ENCODE data around the gene WBP2NL. TPM values are rescaled to one million over a fixed set of nuclear protein-coding genes. Genes with fewer than 3 reads are reported as not detected.

Gene WBP2NL
- total and polyA plus RNA-seq, 10 donors, result 1.2 to 5.0 (median 1.8) TPM

DNA sequence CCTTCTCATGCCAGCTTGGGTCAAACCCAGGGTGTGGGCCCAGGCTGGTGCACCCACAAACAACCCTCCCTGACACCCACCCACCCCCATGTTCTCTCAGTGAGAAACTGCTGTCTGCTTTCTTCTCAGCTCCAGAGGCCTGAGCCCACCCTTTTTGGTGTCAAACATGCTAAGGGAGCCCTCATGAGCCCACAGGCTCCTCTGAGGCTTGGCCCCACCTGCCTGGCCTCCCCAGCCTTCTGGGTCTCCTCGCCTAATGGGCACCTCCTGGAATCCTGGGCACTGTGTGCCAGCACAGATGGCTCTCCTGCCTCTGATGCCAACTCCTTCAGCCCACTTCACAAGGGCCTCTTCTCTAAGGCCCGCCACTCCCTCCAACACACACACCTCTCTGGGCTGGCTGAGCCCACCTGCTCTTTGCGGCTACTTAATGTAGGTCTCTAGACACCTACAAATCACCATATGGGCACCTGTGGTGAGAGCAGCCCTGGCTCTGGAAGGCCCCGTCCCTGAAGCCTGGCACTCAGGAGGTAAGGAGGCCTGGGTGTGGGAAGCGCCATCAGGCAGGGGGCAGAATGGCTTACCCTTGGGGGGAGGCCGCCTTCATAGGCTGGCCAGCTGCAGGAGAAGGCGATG is 67.7 kb downstream of the WBP2NL start:
- TF ChIP-seq POLR2AphosphoS5 (IDR thresholded peaks at IDR 0.05), result no peak
- TF ChIP-seq, protein P1, sequence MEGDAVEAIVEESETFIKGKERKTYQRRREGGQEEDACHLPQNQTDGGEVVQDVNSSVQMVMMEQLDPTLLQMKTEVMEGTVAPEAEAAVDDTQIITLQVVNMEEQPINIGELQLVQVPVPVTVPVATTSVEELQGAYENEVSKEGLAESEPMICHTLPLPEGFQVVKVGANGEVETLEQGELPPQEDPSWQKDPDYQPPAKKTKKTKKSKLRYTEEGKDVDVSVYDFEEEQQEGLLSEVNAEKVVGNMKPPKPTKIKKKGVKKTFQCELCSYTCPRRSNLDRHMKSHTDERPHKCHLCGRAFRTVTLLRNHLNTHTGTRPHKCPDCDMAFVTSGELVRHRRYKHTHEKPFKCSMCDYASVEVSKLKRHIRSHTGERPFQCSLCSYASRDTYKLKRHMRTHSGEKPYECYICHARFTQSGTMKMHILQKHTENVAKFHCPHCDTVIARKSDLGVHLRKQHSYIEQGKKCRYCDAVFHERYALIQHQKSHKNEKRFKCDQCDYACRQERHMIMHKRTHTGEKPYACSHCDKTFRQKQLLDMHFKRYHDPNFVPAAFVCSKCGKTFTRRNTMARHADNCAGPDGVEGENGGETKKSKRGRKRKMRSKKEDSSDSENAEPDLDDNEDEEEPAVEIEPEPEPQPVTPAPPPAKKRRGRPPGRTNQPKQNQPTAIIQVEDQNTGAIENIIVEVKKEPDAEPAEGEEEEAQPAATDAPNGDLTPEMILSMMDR (IDR thresholded peaks at IDR 0.05 in 8 of 11, conservative IDR thresholded peaks at IDR 0.05 in 3 of 11), result no peak
- TF ChIP-seq POLR2A (IDR thresholded peaks at IDR 0.05), result no peak
- Histone ChIP-seq H3K27me3 (replicated peaks in 1 of 7) (no peaks in the 10 kb centered on the region), H3K4me1 (peaks cover 10 to 31% (median 18%) of the 10 kb centered on the region in 6 donors), H3K9me3 (no peaks in the 10 kb centered on the region), H3K27ac (no peak overlapping the region), H3K4me3 (no peak overlapping the region), H3K36me3 (peaks cover 0 to 73% (median 52%) of the 10 kb centered on the region in 6 donors)
- WGBS, 5 donors, result 94 to 99% (median 96%) methylated on average over 7 of the region's 7 CpGs
- intact Hi-C loops (cut with DNase I; ENCODE audit: low total_unique reads), result no loop called here
- peak; percentile 63 for DNase-seq

DNA sequence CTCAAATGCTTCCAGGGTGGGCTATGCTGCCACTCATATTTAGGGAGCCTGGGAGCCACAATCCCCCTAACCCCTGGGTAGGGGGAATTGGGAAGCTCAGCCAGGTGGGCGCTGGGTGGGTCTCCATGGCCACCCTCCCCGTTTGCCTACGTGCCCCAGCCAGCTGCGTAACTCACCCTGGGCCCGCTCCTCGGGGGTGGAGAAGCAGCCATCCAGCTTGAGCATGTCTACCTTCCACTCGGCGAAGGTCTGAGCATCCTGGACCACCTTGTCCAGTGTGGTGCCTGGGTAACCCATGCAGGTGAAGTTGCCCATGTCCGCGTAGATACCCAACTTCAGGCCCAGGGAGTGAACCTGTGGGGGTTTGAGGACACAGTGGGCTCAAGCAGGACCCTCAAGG is 68.3 kb downstream of the WBP2NL start:
- no peaks in the 10 kb centered on the region for H3K27me3 ChIP-seq (replicated peaks in 1 of 7)
- DNase-seq, result peak; percentile 66
- no peaks in the 10 kb centered on the region for H3K9me3 ChIP-seq
- H3K36me3 ChIP-seq, result peaks cover 0 to 66% (median 46%) of the 10 kb centered on the region in 6 donors
- TF ChIP-seq, protein P1 (IDR thresholded peaks at IDR 0.05 in 8 of 11, conservative IDR thresholded peaks at IDR 0.05 in 3 of 11), result no peak
- no peak for TF ChIP-seq POLR2AphosphoS5 (IDR thresholded peaks at IDR 0.05)
- TF ChIP-seq POLR2A (IDR thresholded peaks at IDR 0.05), result no peak
- 89 to 100% (median 97%) methylated on average over 2 to 10 of the region's 10 CpGs for WGBS, 5 donors
- intact Hi-C loops (cut with DNase I; ENCODE audit: low total_unique reads), result no loop called here
- no peak overlapping the region for H3K4me3 ChIP-seq
- no peak overlapping the region for H3K27ac ChIP-seq
- peaks cover 13 to 38% (median 25%) of the 10 kb centered on the region in 6 donors for H3K4me1 ChIP-seq

DNA sequence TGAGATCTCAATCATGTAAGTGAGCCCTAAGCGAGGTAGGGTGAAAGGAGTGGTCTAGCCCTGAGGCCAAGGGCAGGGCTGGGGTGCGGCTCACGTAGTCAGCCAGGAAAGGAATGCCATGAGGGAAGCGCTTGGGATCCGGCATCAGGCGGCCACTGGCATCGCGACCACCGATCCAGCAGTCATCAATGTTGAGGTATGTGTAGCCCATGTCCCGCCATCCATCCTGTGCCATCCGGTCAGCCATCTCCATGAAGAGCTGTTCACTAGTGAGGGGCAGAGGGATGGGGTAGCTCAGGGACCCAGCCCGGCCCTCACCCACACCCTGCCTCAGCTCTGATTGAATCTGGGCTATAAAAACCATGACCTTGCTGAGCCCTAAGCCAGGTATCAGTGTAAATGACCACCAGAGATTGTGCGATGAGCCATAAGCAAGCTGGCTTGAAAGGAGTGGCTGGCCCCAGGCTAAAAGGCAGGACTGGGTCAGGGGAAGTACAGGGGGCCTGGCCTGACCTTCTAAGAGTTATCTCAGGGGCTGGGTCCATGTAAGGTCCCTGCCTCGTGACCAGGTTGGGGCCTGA is 69.2 kb downstream of the WBP2NL start:
- Histone ChIP-seq H3K27ac (no peak overlapping the region), H3K36me3 (peaks cover 0 to 58% (median 38%) of the 10 kb centered on the region in 6 donors), H3K4me1 (peaks cover 13 to 45% (median 26%) of the 10 kb centered on the region in 6 donors), H3K4me3 (no peak overlapping the region), H3K27me3 (replicated peaks in 1 of 7) (no peaks in the 10 kb centered on the region), H3K9me3 (no peaks in the 10 kb centered on the region)
- 86 to 93% (median 90%) methylated on average over 11 to 14 of the region's 14 CpGs for WGBS, 5 donors
- intact Hi-C loops (cut with DNase I; ENCODE audit: low total_unique reads), result no loop called here
- DNase-seq, result peak; percentile 62
- no peak for TF ChIP-seq POLR2A (IDR thresholded peaks at IDR 0.05)

DNA sequence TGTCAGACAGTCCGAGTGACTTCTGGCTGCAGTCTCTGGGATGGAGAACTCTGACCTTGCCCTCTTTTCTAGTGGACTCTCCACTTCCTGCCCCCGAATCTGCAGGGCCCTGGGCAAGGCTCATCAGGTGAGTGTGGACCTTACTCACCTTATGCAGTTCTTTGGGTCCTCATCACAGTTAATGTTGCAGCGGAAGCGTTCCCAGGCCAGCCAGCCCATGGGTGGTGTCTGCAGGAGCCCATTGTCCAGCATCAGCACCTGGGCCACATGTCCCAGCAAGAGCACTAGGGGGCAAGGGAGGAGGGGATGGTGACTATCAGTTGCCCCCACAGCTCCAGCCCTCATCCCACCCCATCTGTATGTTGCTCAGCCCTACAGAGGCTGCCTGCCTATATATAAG is 69.7 kb downstream of the WBP2NL start:
- DNase-seq, result peak; percentile 67
- H3K27ac ChIP-seq, result no peak overlapping the region
- TF ChIP-seq POLR2AphosphoS5 (IDR thresholded peaks at IDR 0.05) (no peak), POLR2A (IDR thresholded peaks at IDR 0.05) (no peak)
- TF ChIP-seq, protein P1 (IDR thresholded peaks at IDR 0.05 in 8 of 11, conservative IDR thresholded peaks at IDR 0.05 in 3 of 11), result no peak
- H3K9me3 ChIP-seq, result no peaks in the 10 kb centered on the region
- H3K4me1 ChIP-seq, result peaks cover 14 to 50% (median 27%) of the 10 kb centered on the region in 6 donors
- peaks cover 0 to 53% (median 34%) of the 10 kb centered on the region in 6 donors for H3K36me3 ChIP-seq
- no peaks in the 10 kb centered on the region for H3K27me3 ChIP-seq (replicated peaks in 1 of 7)
- intact Hi-C loops (cut with DNase I; ENCODE audit: low total_unique reads), result no loop called here
- no peak overlapping the region for H3K4me3 ChIP-seq
- WGBS, 5 donors, result 85 to 93% (median 89%) methylated on average over 4 of the region's 4 CpGs

All from spleen (tissue), 11 donors.